GM23338 (cell line): Measurements from ENCODE around the gene TULP1. TPM values are rescaled to one million over a fixed set of nuclear protein-coding genes. Genes with fewer than 3 reads are reported as not detected.

Experiments
- ATAC-seq: fragments of 200-7000 bp; cut with Tn5 transposase; 3 replicates; pipeline ENCODE4 v1.9.1; 2020
- DNase-seq: peaks from one replicate; pipeline ENCODE4 v3.0.0-alpha.2; 2015; ENCODE audit warnings: low spot score
- H2AFZ ChIP-seq: fragments of 200-600 bp; sonication (generic); 2 replicates; pipeline ENCODE4 v1.8.0; 2016; ENCODE audit warnings: antibody characterized with exemption, mild to moderate bottlenecking, moderate library complexity
- H3F3A ChIP-seq: fragments of 200-600 bp; sonication (generic); replicated peaks from 2 replicates; pipeline ENCODE4 v1.8.0; 2017; ENCODE audit warnings: antibody characterized with exemption, mixed run types, low read depth
- H3K27ac ChIP-seq: fragments of 200-600 bp; sonication (generic); 2 replicates; pipeline ENCODE4 v1.6.1; 2016; ENCODE audit warnings: low read depth
- H3K27me3 ChIP-seq: fragments of 200-600 bp; sonication (generic); 2 replicates; pipeline ENCODE4 v1.8.0; 2016; ENCODE audit warnings: mild to moderate bottlenecking, mixed run types, moderate library complexity; ENCODE audit not compliant: insufficient read depth
- H3K36me3 ChIP-seq: fragments of 200-600 bp; sonication (generic); 2 replicates; pipeline ENCODE4 v1.8.0; 2016; ENCODE audit warnings: mild to moderate bottlenecking; ENCODE audit not compliant: insufficient read depth
- H3K4me1 ChIP-seq: fragments of 200-600 bp; sonication (generic); 2 replicates; pipeline ENCODE4 v1.8.0; 2016; ENCODE audit warnings: mild to moderate bottlenecking, moderate library complexity; ENCODE audit not compliant: insufficient read depth
- H3K4me2 ChIP-seq: fragments of 200-600 bp; sonication (generic); 2 replicates; pipeline ENCODE4 v1.7.1; 2017; ENCODE audit warnings: mixed run types
- H3K4me3 ChIP-seq: fragments of 200-600 bp; sonication (generic); 2 replicates; pipeline ENCODE4 v1.6.1; 2016; ENCODE audit warnings: mixed run types
- H3K79me2 ChIP-seq: fragments of 200-600 bp; sonication (generic); replicated peaks from 2 replicates; pipeline ENCODE4 v1.8.0; 2017; ENCODE audit warnings: mild to moderate bottlenecking; ENCODE audit not compliant: insufficient read depth
- H3K9me2 ChIP-seq: fragments of 200-600 bp; sonication (generic); 2 replicates; pipeline ENCODE4 v1.8.0; 2017; ENCODE audit not compliant: insufficient read depth
- H4K20me1 ChIP-seq: fragments of 200-600 bp; sonication (generic); replicated peaks from 2 replicates; pipeline ENCODE4 v1.8.0; 2017; ENCODE audit warnings: mild to moderate bottlenecking; ENCODE audit not compliant: insufficient read depth
- H3K27ac Mint-ChIP-seq: 2 replicates; pipeline ENCODE4 v1.8.0; 2020; ENCODE audit warnings: inconsistent platforms, mild to moderate bottlenecking, moderate library complexity, mixed read lengths
- H3K27me3 Mint-ChIP-seq: 3 replicates; pipeline ENCODE4 v1.8.0; 2022; ENCODE audit warnings: low read depth, mild to moderate bottlenecking, moderate library complexity, mixed read lengths, inconsistent platforms; ENCODE audit not compliant: insufficient read depth, poor library complexity
- H3K36me3 Mint-ChIP-seq: 3 replicates; pipeline ENCODE4 v1.8.0; 2021; ENCODE audit warnings: low read depth, mild to moderate bottlenecking, inconsistent platforms, moderate library complexity, mixed read lengths
- H3K4me1 Mint-ChIP-seq: 3 replicates; pipeline ENCODE4 v1.8.0; 2020; ENCODE audit warnings: mild to moderate bottlenecking, inconsistent platforms, mixed read lengths
- H3K4me3 Mint-ChIP-seq: 3 replicates; pipeline ENCODE4 v1.8.0; 2021; ENCODE audit warnings: moderate library complexity, mild to moderate bottlenecking, inconsistent platforms, mixed read lengths
- H3K9me3 Mint-ChIP-seq: 3 replicates; pipeline ENCODE4 v1.8.0; 2020; ENCODE audit warnings: moderate library complexity, mild to moderate bottlenecking, inconsistent platforms, mixed read lengths
- polyA plus RNA-seq: library from polyadenylated mRNA; unstranded; fragments of >200 nt; fragmentation: Nextera tagmentation; extraction: Ambion mirVana; gene quantifications from 2 replicates; pipeline ENCODE4 v1.2.1, GENCODE V29; 2016
- total RNA-seq: library from RNA; depleted of rRNA; stranded (reverse); fragments of >200 nt; shearing (Covaris generic); gene quantifications from 2 replicates; pipeline ENCODE4 v1.2.3, GENCODE V29; 2014
- TF ChIP-seq, protein P1 (sequence below): fragments of 250-450 bp; sonication (Bioruptor Pico); IDR thresholded peaks from 2 replicates; pipeline ENCODE4 v1.5.0; 2020; ENCODE audit warnings: mild to moderate bottlenecking, moderate library complexity
- TF ChIP-seq, protein P2 (sequence below), 2 experiments: fragments of 200-600 bp in 1 of 2; sonication (generic) in 1 of 2; conservative IDR thresholded peaks; 2 replicates each; pipeline versions ENCODE4 v1.5.1 to v1.6.1; 2016 to 2017; ENCODE audit warnings: antibody characterized with exemption in 2 of 2, low read depth in 2 of 2, mild to moderate bottlenecking in 2 of 2, moderate library complexity in 1 of 2

The TULP1 gene
- total and polyA plus RNA-seq, 2 experiments from 2014 or later: 3.0 to 3.8 TPM

DNA sequence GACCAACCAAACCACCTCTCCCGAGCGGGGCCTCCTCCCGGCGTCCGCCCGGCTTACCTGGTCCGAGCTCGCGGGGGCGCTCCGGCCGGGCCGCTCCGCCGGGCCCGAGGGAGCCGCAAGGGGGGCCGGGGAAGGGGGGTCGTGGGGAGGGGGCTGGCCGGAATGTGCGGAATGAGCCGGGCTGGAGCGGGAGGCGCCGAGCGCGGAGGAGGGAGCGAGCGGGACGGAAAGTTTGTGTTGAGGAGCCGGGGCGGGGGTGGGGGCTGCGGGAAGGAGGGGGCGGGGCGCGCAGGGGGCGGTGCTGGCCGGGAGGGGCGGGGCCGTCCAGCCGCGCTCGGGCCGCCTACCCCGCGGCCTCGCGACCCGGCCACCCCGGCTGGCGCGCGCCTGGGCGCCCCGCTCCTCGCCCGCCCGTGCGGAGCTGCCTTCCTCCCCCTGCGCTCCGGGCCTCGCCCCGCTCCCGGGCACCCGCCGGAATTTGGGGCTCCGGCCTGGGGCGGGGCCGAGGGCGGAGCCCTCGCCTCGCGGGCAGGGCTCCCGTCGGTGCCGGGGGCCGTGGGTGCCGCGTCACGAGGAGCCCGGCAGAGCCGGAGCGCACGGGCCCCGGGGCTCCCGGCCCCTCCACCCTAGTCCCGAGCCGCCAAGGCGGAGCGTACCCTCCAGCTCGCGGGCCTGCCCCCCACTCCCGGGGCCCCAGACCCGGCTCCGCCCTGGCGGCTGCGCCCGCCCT lies 15.7 kb downstream of the TULP1 start, which contains the start of gene TEAD3:
TEAD3 (minus strand) TSS at position 239 of the 730 bp plus-strand sequence.
- peaks cover 61% of the 10 kb centered on the region for H3K4me1 Mint-ChIP-seq
- peaks cover 41% of the 10 kb centered on the region for H3K79me2 ChIP-seq

More for the DNA sequence above, 15.7 kb downstream of the TULP1 start, which contains the start of gene TEAD3:
- Histone ChIP-seq H3F3A (peaks cover 11% of the 10 kb centered on the region; the same call in 1 of the 2 replicates), H4K20me1 (peaks cover 11% of the 10 kb centered on the region; the same call in 1 of the 2 replicates), H3K4me2 (peak within 1 kb of the TSS; percentile 98), H3K4me3 (peak within 1 kb of the TSS; percentile 88), H3K4me1 (peaks cover 58% of the 10 kb centered on the region), H3K36me3 (no peaks in the 10 kb centered on the region), H3K27ac (peak within 1 kb of the TSS; percentile 94), H3K27me3 (peaks cover 9% of the 10 kb centered on the region; the same call in 1 of the 2 replicates), H2AFZ (no peak within 1 kb of the TSS; the same call in 1 of the 2 replicates), H3K9me2 (no peaks in the 10 kb centered on the region)
- H3K9me3 Mint-ChIP-seq: no peaks in the 10 kb centered on the region; the same call in 2 of the 3 replicates
- DNase-seq: peak; percentile 92
- H3K4me3 Mint-ChIP-seq: peak within 1 kb of the TSS; percentile 83
- peak; percentile 28 for ATAC-seq
- H3K36me3 Mint-ChIP-seq: peaks cover 5% of the 10 kb centered on the region; the same call in 1 of the 3 replicates
- H3K27ac Mint-ChIP-seq: peak within 1 kb of the TSS; percentile 86
- peaks cover 43% of the 10 kb centered on the region for H3K27me3 Mint-ChIP-seq
- TF ChIP-seq, protein P1, sequence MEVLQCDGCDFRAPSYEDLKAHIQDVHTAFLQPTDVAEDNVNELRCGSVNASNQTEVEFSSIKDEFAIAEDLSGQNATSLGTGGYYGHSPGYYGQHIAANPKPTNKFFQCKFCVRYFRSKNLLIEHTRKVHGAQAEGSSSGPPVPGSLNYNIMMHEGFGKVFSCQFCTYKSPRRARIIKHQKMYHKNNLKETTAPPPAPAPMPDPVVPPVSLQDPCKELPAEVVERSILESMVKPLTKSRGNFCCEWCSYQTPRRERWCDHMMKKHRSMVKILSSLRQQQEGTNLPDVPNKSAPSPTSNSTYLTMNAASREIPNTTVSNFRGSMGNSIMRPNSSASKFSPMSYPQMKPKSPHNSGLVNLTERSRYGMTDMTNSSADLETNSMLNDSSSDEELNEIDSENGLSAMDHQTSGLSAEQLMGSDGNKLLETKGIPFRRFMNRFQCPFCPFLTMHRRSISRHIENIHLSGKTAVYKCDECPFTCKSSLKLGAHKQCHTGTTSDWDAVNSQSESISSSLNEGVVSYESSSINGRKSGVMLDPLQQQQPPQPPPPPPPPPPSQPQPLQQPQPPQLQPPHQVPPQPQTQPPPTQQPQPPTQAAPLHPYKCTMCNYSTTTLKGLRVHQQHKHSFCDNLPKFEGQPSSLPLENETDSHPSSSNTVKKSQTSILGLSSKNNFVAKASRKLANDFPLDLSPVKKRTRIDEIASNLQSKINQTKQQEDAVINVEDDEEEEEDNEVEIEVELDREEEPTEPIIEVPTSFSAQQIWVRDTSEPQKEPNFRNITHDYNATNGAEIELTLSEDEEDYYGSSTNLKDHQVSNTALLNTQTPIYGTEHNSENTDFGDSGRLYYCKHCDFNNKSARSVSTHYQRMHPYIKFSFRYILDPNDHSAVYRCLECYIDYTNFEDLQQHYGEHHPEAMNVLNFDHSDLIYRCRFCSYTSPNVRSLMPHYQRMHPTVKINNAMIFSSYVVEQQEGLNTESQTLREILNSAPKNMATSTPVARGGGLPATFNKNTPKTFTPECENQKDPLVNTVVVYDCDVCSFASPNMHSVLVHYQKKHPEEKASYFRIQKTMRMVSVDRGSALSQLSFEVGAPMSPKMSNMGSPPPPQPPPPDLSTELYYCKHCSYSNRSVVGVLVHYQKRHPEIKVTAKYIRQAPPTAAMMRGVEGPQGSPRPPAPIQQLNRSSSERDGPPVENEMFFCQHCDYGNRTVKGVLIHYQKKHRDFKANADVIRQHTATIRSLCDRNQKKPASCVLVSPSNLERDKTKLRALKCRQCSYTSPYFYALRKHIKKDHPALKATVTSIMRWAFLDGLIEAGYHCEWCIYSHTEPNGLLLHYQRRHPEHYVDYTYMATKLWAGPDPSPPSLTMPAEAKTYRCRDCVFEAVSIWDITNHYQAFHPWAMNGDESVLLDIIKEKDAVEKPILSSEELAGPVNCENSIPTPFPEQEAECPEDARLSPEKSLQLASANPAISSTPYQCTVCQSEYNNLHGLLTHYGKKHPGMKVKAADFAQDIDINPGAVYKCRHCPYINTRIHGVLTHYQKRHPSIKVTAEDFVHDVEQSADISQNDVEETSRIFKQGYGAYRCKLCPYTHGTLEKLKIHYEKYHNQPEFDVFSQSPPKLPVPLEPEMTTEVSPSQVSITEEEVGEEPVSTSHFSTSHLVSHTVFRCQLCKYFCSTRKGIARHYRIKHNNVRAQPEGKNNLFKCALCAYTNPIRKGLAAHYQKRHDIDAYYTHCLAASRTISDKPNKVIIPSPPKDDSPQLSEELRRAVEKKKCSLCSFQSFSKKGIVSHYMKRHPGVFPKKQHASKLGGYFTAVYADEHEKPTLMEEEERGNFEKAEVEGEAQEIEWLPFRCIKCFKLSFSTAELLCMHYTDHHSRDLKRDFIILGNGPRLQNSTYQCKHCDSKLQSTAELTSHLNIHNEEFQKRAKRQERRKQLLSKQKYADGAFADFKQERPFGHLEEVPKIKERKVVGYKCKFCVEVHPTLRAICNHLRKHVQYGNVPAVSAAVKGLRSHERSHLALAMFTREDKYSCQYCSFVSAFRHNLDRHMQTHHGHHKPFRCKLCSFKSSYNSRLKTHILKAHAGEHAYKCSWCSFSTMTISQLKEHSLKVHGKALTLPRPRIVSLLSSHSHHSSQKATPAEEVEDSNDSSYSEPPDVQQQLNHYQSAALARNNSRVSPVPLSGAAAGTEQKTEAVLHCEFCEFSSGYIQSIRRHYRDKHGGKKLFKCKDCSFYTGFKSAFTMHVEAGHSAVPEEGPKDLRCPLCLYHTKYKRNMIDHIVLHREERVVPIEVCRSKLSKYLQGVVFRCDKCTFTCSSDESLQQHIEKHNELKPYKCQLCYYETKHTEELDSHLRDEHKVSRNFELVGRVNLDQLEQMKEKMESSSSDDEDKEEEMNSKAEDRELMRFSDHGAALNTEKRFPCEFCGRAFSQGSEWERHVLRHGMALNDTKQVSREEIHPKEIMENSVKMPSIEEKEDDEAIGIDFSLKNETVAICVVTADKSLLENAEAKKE (CRISPR knock-in tag): no peak
- TF ChIP-seq, protein P2, sequence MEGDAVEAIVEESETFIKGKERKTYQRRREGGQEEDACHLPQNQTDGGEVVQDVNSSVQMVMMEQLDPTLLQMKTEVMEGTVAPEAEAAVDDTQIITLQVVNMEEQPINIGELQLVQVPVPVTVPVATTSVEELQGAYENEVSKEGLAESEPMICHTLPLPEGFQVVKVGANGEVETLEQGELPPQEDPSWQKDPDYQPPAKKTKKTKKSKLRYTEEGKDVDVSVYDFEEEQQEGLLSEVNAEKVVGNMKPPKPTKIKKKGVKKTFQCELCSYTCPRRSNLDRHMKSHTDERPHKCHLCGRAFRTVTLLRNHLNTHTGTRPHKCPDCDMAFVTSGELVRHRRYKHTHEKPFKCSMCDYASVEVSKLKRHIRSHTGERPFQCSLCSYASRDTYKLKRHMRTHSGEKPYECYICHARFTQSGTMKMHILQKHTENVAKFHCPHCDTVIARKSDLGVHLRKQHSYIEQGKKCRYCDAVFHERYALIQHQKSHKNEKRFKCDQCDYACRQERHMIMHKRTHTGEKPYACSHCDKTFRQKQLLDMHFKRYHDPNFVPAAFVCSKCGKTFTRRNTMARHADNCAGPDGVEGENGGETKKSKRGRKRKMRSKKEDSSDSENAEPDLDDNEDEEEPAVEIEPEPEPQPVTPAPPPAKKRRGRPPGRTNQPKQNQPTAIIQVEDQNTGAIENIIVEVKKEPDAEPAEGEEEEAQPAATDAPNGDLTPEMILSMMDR (conservative IDR thresholded peaks at IDR 0.05; ENCODE audit: low read depth in 2 of 2): peak in 1 of 2 experiments; percentile 29; a peak in 2 of 4 replicates
